Activated CD8-positive, alpha-beta memory T cell treated with anti-CD3 and anti-CD28 coated beads for 24 hours (primary cell): ENCODE data around the gene KLF6.
"Not testable (repeated sequence)": the region's sequence is repeated elsewhere in the genome, so short reads cannot be mapped to it uniquely, and the experiment has no call there.

Experiments used
- DNase-seq: peaks from one replicate; pipeline ENCODE4 v3.0.0-alpha.2; 2020

Gene KLF6

DNA sequence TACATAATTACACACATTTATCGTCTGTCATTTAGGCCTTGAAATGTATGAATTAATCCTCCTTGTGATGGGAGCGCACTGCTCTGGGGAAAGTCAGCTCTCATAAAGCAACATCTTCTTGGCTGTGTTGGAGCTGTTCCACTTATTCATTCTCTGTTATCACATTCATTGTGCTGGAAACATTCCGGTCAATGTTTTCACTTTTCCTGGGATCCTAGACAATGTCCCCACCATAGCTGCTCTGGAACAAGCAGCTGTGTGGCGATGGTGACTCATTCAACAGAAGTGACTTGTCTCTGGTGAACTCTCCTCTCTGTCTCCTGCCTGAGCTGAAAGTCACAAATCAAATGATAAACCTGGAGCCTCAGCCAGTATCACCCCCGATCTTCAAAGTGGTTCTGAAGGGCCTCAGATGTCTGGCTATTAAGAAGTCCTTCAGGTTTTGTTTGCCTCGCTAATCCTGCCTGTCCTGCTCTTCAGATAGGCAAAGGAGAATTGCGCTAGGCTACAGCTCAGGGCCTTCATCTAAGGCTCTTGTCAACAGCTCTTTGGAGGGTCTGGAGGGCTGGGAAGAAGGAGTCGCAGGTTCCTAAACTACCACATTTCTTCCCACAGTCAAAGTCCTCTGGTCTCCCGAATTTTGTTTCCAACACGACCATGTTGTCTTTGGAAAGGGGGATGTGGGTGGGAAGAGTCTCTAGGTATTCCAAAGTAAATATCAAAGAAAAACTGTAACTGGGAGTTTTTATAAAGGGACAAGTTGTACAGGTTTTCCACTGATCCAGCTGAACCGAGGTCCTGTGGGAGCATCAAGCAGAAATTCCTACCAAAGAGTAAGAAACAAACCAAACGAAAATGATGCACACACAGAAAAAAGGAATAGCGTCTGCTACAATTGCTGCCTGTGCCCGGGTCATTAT lies 29.3 kb downstream of the KLF6 start:
- DNase-seq = peak; percentile 57

DNA sequence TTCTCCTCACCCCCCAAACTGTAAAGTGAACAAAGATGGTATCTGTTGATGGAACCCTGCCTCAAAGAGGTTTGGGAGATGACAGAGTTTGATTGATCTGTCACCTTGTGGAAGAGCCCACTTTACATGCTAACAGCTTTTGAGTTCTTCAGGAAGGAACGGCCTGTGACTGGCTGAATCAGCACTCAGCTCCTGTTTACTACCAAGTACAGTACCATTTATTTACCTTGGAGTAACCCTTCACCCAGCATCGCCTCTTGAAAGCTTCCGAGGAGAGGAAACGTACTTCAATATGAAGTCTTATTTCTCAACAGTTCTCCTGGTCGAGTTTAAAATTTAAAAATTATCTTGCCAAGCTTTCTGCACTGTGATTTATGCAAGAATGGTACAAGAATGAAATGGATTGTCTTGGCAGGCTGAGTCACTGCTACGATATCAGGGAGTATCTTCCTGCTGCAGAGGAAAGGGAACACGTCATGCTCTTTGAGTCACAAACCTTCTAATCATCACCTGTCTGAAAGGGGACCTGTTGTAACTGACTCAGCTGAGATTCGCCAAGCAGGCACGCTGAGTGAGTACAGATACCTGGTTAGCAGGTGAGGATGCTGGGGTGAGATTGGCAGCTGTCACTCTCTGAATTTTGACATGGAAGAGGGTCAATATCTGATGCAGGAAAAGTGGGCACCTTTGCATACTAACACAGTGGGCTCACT lies 30.1 kb downstream of the KLF6 start:
- DNase-seq = peak; percentile 54

DNA sequence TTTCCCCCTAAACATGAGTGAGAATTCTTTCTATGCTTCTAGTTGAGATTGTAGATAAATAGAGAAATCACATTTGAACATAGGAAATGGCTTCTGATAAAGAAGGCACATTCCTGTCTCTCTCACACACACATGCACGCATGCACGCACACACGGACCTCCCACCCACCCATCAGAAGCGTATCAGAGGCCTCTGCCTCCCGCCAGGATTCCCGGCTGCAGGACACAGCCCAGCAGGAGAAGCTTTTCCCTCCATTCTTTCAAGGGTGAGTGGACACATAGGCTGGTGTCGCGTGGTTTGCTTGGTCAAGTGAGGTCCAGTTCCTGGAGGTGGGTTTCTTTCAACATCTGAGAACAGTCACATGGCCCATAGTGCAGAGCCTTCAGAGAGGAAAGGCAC lies 34.2 kb downstream of the KLF6 start:
- DNase-seq = peak; percentile 26

GRCh38 chr10:3750006-3750816 lies 34.8 kb downstream of the KLF6 start:
- peak; percentile 43 for DNase-seq

DNA sequence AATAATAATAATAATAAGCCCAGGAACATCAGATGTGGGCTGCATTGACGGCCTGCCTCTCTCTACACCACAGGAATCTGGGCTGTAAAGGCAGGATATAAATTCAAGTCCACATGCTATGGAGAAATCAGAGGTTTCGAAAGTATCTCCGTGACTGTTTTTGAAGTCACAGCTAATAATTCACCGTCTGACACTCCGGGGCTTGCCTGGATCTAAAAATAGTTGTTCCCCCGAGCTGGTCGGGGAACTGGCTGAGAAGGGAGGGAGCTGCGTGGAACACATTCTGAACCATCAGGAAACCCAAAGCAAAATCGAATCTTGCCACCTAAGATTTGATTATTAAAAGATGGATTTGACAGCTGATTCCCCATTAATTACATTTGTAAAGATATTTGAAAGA lies 35.4 kb downstream of the KLF6 start:
- DNase-seq = peak; percentile 5

- peak; percentile 54 for DNase-seq
Measured at GRCh38 chr10:3749011-3749410, 36.0 kb downstream of the KLF6 start.

- DNase-seq = peak; percentile 24
Measured at GRCh38 chr10:3748484-3748883, 36.5 kb downstream of the KLF6 start.

- DNase-seq = peak; percentile 43
Measured at GRCh38 chr10:3747984-3748383, 37.0 kb downstream of the KLF6 start.

- DNase-seq = peak; percentile 47
Measured at GRCh38 chr10:3747248-3747960, 37.6 kb downstream of the KLF6 start.

GRCh38 chr10:3746634-3747033 lies 38.4 kb downstream of the KLF6 start:
- no peak for DNase-seq

DNA sequence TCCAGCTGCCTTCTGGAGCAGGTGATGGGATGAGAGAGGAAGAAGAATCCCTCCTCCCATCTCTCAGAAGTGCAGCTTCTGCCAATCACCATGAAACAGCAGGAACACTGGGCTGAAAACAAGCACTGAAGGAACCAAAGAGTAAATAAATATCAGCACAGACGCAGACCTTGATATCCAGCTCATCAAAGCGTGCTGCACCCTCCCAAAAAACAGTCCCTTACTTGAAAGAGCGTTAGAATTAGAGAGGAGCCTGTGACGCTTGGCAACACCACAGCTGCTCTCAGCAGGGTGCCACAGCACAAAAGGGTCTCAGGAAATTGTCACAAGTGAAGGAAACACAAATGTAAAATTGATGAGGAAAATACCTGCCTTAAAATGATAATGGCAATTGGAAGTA lies 39.5 kb downstream of the KLF6 start:
- DNase-seq = peak; percentile 43

- peak; percentile 51 for DNase-seq
Measured at GRCh38 chr10:3741688-3742461, 43.1 kb downstream of the KLF6 start.

DNA sequence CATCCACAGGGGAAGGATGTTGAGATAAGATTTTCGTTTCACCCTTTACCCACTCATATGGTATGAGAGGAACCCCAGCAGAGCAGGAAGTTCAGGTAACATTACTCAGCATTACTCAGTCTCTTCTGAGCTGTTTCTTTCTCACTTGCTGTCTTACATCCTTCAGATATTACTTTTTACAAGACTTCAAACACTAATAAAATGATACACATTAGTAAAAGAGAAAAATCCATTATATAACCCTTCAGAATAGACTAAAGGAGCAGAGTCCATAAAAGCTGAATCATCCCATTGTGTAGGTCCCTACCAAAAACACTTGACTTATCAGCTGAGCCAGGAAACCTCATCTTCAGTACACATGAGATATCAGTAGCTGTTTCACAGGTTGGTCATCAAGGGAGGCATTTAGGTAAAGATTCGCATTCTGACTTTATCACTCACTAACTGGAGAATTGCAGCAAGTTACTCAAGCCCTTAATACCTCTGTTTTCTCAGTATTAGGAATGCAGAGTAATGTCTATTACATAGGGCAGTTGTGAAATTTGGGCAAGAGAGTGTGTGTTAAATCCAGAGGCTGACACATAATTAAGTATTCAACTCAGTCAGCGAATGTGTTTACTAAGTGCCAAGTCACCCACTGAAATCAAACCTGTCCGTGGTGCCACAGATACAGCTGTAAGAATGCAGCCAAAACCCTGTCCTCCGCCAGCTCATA lies 44.7 kb downstream of the KLF6 start:
- no peak for DNase-seq

DNA sequence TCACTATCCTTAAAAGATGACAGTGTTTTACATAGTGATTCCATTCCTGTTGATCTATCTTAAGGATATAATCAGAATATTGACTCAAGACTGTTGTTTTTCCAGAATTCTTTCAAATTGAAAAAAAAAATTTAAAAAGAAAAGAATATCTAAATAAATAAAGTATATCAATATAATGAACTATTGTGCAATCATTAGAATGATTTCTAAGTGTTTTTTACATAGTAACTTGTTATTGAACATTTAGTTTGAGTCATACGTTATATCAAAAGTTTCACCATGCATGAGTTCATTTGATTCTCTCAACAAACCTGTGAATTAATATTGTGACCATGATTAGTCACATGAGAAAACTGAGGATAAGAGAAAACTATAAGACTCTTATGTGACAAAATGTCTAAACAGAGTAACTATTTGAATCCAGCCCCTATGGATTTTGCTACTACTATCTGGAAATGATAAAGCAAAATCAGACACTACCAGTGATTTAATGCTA lies 46.1 kb downstream of the KLF6 start:
- no peak for DNase-seq

DNA sequence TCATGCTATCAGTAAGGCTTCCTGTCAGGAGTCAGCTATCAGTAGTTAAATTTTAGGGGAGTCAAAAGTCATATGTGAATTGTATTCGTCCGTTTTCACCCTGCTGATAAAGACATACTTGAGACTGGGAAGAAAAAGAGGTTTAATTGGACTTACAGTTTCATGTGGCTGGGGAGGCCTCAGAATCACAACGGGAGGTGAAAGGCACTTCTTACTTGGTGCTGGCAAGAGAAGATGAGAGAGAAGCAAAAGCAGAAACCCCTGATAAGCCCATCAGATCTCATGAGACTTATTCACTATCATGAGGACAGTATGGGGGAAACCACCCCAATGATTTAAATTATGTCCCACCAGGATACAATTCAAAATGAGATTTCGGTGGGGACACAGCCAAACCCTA lies 47.1 kb downstream of the KLF6 start:
- DNase-seq = no peak

DNA sequence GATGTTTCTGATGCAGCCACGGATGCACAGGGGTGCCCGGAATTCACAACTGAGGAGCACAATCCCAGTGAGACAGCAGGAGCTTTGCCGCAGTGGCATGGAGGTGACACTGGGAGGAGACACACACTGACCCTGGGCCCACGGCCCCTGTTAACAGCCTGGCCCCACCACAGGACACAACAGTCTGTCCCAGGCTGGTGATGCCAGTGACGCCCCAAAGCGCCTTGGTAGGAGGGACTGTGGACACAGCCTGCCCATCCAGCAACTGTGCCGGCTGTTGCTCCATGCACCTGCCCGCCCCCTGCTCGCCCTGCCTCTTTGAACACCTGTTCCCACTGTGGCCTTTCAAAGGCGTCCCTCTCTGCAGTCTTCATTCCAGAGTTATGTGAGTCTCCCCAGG lies 49.8 kb downstream of the KLF6 start:
- DNase-seq = no peak

GRCh38 chr10:3734111-3734510 lies 50.9 kb downstream of the KLF6 start:
- no peak for DNase-seq

- DNase-seq = not testable (repeated sequence)
Measured at GRCh38 chr10:3732183-3732582, 52.8 kb downstream of the KLF6 start.

DNA sequence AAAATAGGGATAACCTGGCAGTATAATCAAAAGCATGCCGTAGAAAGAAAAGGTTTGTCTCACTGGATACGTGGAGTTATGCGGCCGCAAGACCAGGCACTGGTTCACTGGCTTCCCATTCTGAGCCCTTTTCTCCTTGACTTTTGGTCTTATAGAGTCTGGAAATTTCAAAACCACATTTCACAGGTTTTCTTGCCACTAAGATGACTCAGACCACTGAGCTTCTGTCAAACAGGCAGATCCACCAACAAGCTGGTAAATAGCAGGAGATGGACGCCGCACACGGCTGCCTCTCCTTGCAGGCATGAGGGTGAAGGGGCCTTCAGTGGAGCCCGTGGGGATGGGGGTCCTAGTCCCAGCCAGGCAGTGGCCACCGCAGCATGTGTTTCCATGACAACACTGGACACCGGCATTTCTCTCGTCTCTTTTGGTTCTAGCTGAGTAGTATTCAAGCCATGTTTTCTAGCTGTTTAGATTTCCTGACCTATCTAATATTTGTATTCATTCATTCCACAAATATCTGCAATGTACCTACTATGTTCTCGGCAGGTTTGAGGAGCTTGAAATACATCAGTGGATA lies 55.5 kb downstream of the KLF6 start:
- DNase-seq = no peak

DNA sequence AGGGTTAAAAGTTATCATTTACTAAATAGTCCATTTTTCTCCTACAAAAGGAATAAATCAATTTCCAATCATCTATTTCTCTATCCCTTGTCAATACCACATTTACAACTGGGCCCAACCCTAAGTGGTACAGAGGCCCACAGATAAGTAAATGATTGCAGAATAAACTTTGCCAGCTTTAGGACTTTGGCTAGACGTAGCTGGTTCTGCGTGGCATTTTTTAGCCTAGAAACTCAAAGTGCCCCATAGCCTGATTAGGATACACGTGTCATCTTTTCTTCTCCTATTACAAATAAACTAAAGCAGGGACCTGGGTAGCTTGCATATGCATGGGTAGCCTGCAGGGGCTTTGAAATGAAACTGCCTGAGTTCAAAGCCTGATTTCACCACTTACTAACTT lies 56.4 kb downstream of the KLF6 start:
- no peak for DNase-seq

GRCh38 chr10:3727268-3727667 lies 57.7 kb downstream of the KLF6 start:
- DNase-seq = no peak
